Neutrophil (primary cell): ENCODE results near the gene DRAP1.

Source experiments
- H3K27ac ChIP-seq: fragments of 200-600 bp; sonication (generic); 2 replicates; pipeline ENCODE4 v1.5.1; 2016; ENCODE audit warnings: mild to moderate bottlenecking, moderate library complexity
- H3K27me3 ChIP-seq: fragments of 200-600 bp; sonication (generic); 2 replicates; pipeline ENCODE4 v1.6.0; 2016; ENCODE audit warnings: mild to moderate bottlenecking
- H3K36me3 ChIP-seq: fragments of 200-600 bp; sonication (generic); 2 replicates; pipeline ENCODE4 v1.5.1; 2017
- H3K4me1 ChIP-seq, 2 experiments: fragments of 200-600 bp in 1 of 2; sonication (generic) in 1 of 2; 1 replicate in 1 of 2; 2 replicates in 1 of 2; pipeline versions ENCODE4 v1.5.1 to v1.6.1; 2013 to 2016; ENCODE audit warnings: low read depth in 1 of 2, low read length in 1 of 2, mild to moderate bottlenecking in 1 of 2, moderate library complexity in 1 of 2; ENCODE audit not compliant: control insufficient read depth in 1 of 2, insufficient read depth in 1 of 2
- H3K4me3 ChIP-seq, 2 experiments: fragments of 200-600 bp in 1 of 2; sonication (generic) in 1 of 2; 1 replicate in 1 of 2; 2 replicates in 1 of 2; pipeline ENCODE4 v1.5.1; 2013 to 2016; ENCODE audit warnings: low read depth in 1 of 2, low read length in 1 of 2, mild to moderate bottlenecking in 1 of 2, moderate library complexity in 1 of 2
- H3K9me3 ChIP-seq: fragments of 200-600 bp; sonication (generic); 2 replicates; pipeline ENCODE4 v1.5.1; 2016
- CTCF ChIP-seq: fragments of 200-600 bp; sonication (generic); IDR thresholded peaks from 2 replicates; pipeline ENCODE4 v1.5.1; 2016; ENCODE audit warnings: antibody characterized with exemption

The DRAP1 gene

GRCh38 chr11:65920372-65920802 lies 1.2 kb downstream of the DRAP1 start:
- peaks cover 31% of the 10 kb centered on the region for H3K36me3 ChIP-seq
- H3K9me3 ChIP-seq = no peaks in the 10 kb centered on the region
- H3K27me3 ChIP-seq = no peaks in the 10 kb centered on the region
- peaks cover 48 to 50% of the 10 kb centered on the region in 2 experiments for H3K4me1 ChIP-seq
- H3K27ac ChIP-seq = peak overlapping the region; percentile 92
- TF ChIP-seq CTCF = no peak
- H3K4me3 ChIP-seq = peak overlapping the region; percentile 60 to 96

GRCh38 chr11:65921033-65921555 lies 1.9 kb downstream of the DRAP1 start:
- peaks cover 31% of the 10 kb centered on the region for H3K36me3 ChIP-seq
- peaks cover 41 to 43% of the 10 kb centered on the region in 2 experiments for H3K4me1 ChIP-seq
- H3K9me3 ChIP-seq = no peaks in the 10 kb centered on the region
- no peaks in the 10 kb centered on the region for H3K27me3 ChIP-seq
- no peak overlapping the region for H3K27ac ChIP-seq
- no peak overlapping the region for H3K4me3 ChIP-seq
- no peak for TF ChIP-seq CTCF

GRCh38 chr11:65921876-65922275 lies 2.6 kb downstream of the DRAP1 start:
- TF ChIP-seq CTCF = no peak
- H3K36me3 ChIP-seq = peaks cover 29% of the 10 kb centered on the region
- H3K27ac ChIP-seq = no peak overlapping the region
- peaks cover 33 to 35% of the 10 kb centered on the region in 2 experiments for H3K4me1 ChIP-seq
- no peak overlapping the region for H3K4me3 ChIP-seq
- no peaks in the 10 kb centered on the region for H3K27me3 ChIP-seq
- no peaks in the 10 kb centered on the region for H3K9me3 ChIP-seq

GRCh38 chr11:65922565-65922964 lies 3.3 kb downstream of the DRAP1 start:
- Histone ChIP-seq H3K27ac (peak overlapping the region; percentile 48), H3K4me1 (peaks cover 31 to 34% of the 10 kb centered on the region in 2 experiments), H3K9me3 (no peaks in the 10 kb centered on the region), H3K27me3 (no peaks in the 10 kb centered on the region), H3K4me3 (no peak overlapping the region), H3K36me3 (peaks cover 22% of the 10 kb centered on the region)
- no peak for TF ChIP-seq CTCF

- Histone ChIP-seq H3K9me3 (no peaks in the 10 kb centered on the region), H3K4me3 (no peak overlapping the region), H3K4me1 (peaks cover 27% of the 10 kb centered on the region in 2 experiments), H3K36me3 (peaks cover 20% of the 10 kb centered on the region), H3K27me3 (no peaks in the 10 kb centered on the region), H3K27ac (no peak overlapping the region)
- no peak for TF ChIP-seq CTCF
These were observed 6.2 kb downstream of the DRAP1 start for GRCh38 chr11:65925397-65925796.
